HG03039 (cell line): ENCODE results near the gene CSNK1G3.
"Not testable (repeated sequence)": the region's sequence is repeated elsewhere in the genome, so short reads cannot be mapped to it uniquely, and the experiment has no call there.

Experiments used
- ATAC-seq: cut with Tn5 transposase; IDR thresholded peaks from one replicate; pipeline ENCODE4 v1.9.1; 2021; ENCODE audit warnings: mild to moderate bottlenecking, moderate library complexity; ENCODE audit not compliant: unreplicated experiment

Gene CSNK1G3

DNA sequence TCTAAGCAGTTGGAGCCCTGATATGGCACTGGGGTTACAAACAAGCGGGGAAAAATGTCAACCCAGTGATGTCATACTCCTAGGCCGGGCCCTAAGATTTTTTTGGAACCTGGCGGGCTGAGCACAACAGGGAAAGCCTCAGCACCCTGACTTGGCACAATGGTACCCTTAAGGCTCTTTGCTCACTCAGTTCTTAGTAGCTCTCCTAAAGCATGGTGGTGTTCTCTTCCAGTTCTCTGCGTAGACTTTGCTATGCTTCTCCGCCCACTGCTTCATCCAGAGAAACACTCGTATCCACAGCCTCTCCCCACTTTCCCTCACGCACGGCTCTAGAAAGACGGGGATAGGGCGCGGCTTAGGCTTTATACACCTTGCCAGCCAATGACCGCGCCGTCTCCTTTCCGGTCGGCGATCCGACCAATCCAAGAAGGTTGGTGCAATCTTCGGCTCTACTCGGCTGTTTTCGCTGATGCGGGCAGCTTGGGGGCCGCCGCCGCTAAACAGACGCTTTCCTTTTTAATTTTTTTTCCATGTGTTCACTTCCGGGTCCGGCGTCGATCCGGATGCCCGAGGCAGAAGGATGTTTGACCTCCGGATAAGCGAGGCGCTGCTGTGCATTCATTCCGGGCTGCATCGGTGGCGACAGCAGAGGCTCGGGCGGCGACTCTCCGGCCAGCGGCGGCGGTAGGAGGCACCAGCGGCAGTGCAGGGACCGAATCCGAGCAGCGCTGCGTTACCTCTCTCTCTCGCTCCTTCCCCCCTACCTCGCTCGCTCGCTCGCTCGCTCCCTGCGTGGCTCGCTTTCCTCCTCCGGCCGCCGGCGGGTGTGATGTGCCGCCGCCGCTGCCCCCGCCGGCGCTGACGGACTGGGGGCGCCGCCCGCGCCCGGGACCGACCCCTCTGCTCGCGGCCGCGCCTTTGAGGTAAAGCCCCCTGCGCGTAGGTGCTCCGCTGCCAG is at the start of gene CSNK1G3:
Gene CSNK1G3, plus strand, starts transcription at position 530 of the 958 bp plus-strand sequence. CDS start 33,487 bp downstream, outside the sequence.
- ATAC-seq = peak; percentile 96

GRCh38 chr5:123466839-123467238 is 45.1 kb upstream of the CSNK1G3 start:
- ATAC-seq = not testable (repeated sequence)

DNA sequence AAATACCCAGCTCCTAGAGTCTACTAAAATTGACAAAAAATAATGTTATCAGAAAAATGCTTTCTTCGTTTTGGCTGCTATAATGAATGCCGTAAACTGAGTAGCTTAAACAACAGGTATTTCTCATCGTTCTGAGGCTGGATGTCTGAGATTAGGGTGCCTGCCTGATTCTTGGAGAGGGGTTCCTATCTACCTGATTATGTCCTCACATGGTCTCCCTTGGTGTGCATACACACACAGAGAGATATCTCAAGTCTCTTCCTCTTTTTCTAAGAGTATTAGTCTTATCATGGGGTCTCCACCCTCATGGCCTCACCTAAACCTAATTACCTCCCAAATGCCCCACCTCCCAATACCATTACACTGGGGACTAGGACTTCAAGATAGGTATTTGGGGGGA is 40.6 kb upstream of the CSNK1G3 start:
- ATAC-seq = no peak

- ATAC-seq = no peak
These were observed 39.6 kb upstream of the CSNK1G3 start for GRCh38 chr5:123472150-123472924.

DNA sequence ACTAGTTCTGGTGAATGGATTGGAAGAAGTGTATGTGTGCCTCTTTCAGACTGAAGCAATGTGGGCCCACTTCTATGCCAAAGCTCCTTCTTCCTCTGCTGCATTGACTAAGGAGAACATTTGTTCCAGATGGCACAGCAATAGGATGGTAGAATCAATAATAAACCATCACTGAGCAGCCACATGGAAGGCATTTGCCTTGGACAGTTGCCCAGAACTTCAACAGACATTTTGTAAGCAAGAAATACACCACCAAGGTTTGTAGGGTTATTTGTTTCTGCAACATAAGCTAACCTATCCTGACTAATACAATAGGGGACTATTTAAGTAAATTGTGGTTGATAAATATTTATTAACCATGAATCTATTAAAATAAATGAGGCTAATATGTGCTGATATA is 37.7 kb upstream of the CSNK1G3 start:
- ATAC-seq = no peak

GRCh38 chr5:123476731-123477130 is 35.2 kb upstream of the CSNK1G3 start:
- no peak for ATAC-seq

DNA sequence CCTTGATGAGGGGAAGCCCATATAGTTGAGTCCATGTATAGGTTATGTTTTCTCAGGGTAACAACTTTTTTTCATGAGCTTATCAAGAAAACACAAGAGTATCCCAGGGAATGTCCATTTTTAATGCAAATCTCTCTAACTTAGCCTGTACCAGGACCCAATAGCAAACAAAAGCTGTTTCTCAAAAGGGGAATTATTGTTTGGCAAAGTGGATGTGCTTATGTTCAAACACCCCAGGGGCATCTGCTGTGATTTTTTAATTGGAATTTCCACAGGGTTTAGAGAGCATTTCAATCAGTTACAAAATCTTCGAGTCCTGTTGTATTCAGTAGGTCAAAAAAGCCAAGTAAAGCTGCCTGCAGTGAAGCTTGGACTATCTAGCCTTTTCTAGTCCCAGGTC is 33.4 kb upstream of the CSNK1G3 start:
- no peak for ATAC-seq

DNA sequence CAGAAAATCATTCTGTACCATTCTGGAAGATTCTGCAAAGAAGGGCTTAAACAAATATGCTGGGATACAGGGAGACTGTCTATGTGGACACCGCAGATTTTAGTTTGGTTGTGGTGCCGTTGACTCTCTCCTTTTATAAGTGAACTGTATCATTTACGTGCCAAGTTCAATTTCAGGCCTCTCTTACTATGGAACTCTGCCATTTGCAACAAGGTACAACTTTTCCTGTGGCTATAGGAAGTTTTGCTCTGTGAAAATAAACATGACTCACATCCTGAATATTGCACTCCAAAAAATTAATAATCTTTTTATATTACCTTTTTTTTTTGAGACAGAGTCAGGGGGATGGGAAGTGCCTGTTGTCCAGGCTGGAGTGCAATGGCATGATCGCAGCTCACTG is 29.7 kb upstream of the CSNK1G3 start:
- ATAC-seq = no peak

- no peak for ATAC-seq
These were observed 28.4 kb upstream of the CSNK1G3 start for GRCh38 chr5:123483446-123484077.

DNA sequence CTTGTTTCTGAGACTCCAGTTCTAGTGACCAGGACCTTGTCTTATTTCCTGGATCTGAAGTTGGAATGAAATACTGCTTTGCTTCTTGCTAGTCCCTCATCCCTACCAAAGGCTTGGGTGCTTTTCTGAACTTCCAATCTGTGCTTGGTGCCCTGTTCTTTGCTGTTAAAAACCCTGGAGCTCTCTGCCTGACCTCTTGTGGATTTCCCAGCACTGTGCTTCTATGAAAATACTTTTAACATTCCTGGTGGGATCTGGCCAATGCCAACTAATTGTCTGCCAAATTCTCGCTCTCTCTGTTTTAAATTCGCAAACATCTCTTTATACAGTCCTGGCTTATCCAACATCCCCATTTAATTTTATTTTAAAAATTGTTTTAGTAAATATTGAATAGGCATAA is 26.7 kb upstream of the CSNK1G3 start:
- no peak for ATAC-seq

GRCh38 chr5:123486951-123487655 is 24.9 kb upstream of the CSNK1G3 start:
- no peak for ATAC-seq

DNA sequence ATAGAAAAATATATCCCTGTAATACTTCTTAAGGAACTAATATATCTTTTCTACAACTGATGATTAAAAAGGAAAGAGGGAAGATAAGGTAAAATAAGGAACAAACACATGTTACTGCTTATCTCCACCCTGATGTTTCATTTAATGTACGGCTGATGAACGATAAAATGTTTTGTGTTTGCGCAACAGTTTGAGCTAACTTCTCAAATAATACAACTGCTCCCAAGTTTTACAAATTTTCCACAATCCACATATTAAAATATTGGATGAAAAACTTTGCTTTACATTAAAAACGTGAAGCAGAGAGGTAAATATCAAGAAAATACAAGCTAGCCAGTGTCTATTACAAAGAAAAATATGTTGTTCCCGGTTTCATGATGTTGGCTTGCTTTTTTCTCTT is 21.0 kb upstream of the CSNK1G3 start:
- no peak for ATAC-seq

- not testable (repeated sequence) for ATAC-seq
These were observed 16.8 kb upstream of the CSNK1G3 start for GRCh38 chr5:123495211-123495610.

GRCh38 chr5:123496892-123497291 is 15.1 kb upstream of the CSNK1G3 start:
- ATAC-seq = no peak

DNA sequence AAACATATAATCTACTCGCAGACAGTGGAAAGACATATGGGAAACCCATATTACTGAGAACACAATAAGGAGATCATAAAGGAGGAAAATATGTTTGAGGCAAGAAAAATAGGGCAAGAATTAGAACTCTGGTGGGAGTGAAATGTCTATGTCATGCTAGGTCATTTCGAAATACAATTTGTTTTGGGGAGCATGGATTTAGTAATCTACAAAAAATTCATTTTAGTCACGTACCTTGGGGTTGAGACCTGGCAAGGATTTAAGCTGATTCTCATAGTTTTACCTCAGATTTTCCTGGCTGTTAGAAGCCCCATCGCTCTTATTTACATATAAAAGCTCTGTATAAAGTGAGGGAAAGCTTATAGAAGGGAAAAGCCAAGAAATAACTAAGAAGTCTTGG is 11.5 kb upstream of the CSNK1G3 start:
- ATAC-seq = no peak

- no peak for ATAC-seq
These were observed 9.9 kb upstream of the CSNK1G3 start for GRCh38 chr5:123502120-123502519.

DNA sequence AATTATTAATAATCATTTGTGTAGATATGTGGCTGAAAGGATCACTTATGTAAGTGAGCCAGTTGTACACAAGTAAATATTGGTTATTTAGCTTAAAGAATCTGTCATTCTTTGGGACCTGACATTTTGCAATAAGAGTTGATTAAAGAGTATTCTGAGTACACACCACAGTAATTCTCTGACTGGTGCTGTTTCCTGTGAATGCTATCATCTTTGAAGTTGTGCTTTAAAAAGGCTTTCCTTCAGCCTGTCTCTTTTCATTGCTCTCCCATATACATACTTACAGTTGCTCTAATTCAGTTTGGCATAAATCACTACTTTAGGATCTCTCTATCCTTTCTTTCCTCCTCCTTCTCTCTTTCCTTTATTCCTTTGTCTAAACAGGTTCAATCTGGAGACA is 8.7 kb upstream of the CSNK1G3 start:
- no peak for ATAC-seq

GRCh38 chr5:123505633-123506032 is 6.3 kb upstream of the CSNK1G3 start:
- no peak for ATAC-seq

DNA sequence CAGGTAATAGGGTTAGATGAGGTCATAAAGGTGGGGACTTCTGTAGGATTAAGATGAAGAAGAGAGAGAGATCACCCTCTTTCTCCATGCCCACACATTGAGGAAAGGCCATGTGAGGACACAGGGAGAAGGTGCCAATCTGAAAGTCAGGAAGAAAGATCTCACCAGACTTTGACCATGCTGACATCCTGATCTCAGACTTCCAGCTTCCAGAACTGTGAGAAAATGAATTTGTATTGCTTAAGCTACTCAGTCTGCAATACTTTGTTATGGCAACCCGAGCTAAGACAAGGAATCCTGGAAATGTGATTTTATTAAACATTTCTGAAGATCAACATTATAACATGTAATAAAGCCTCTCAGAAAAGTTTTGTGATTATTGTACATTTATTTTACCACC is 3.5 kb upstream of the CSNK1G3 start:
- no peak for ATAC-seq

DNA sequence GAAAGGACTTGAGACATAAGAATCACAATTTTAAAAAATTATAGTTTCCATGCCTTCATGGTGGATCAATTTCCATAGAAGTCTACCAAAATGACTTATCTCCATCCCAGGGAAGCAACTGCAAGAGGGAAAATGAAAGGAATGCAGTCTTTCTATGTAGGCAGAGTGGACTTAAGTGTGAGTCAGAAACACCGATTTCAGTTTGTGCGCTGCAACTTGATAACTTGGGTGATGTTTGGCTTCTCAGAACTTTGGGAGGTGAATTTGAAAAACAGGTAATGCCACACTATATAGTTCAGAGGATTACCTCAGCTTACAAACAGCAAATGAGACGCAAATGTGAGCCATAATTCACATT is 708 bp upstream of the CSNK1G3 start:
- no peak for ATAC-seq
